Naive B cell (primary cell): Measurements from ENCODE around the gene TMOD1. TPM values are rescaled to one million over a fixed set of nuclear protein-coding genes. Genes with fewer than 3 reads are reported as not detected.

Experiments
- ATAC-seq, 2 donors: fragments of 150-1000 bp; cut with Tn5 transposase; 2 replicates each; pipeline ENCODE4 v1.10.0; 2021; ENCODE audit warnings: low read depth in 2 of 2, mild to moderate bottlenecking in 2 of 2, moderate library complexity in 2 of 2
- DNase-seq: peaks from one replicate; pipeline ENCODE4 v3.0.0; 2022
- H3K27ac Mint-ChIP-seq, 6 donors: one replicate each; pipeline ENCODE4 v1.8.0; 2020 to 2022; ENCODE audit warnings: mild to moderate bottlenecking in 6 of 6, mixed read lengths in 6 of 6, moderate library complexity in 5 of 6, inconsistent platforms in 2 of 6
- H3K27me3 Mint-ChIP-seq, 3 donors: one replicate each; pipeline ENCODE4 v1.8.0; 2021 to 2022; ENCODE audit warnings: mixed read lengths in 3 of 3, mild to moderate bottlenecking in 1 of 3
- H3K36me3 Mint-ChIP-seq, 2 donors: one replicate each; pipeline ENCODE4 v1.8.0; 2020 to 2022; ENCODE audit warnings: mixed read lengths in 2 of 2, inconsistent platforms in 1 of 2, mild to moderate bottlenecking in 1 of 2
- H3K4me1 Mint-ChIP-seq, 3 donors: one replicate each; pipeline ENCODE4 v1.8.0; 2020 to 2022; ENCODE audit warnings: mixed read lengths in 3 of 3, inconsistent platforms in 1 of 3, mild to moderate bottlenecking in 1 of 3, moderate library complexity in 1 of 3
- H3K4me3 Mint-ChIP-seq, 8 donors: one replicate each; pipeline ENCODE4 v1.8.0; 2020 to 2022; ENCODE audit warnings: mild to moderate bottlenecking in 8 of 8, mixed read lengths in 8 of 8, moderate library complexity in 8 of 8, inconsistent platforms in 2 of 8
- H3K9me3 Mint-ChIP-seq, 7 donors: one replicate each; pipeline ENCODE4 v1.8.0; 2020 to 2022; ENCODE audit warnings: mixed read lengths in 7 of 7, mild to moderate bottlenecking in 5 of 7, inconsistent platforms in 2 of 7, moderate library complexity in 1 of 7
- polyA plus RNA-seq, 6 donors: library from polyadenylated mRNA; unstranded; fragments of 300-500 nt; fragmentation: Illumina TruSeq; gene quantifications; one replicate each; pipeline ENCODE4 v1.2.3, GENCODE V29; 2021; ENCODE audit warnings: low read depth in 6 of 6

The TMOD1 gene
- polyA plus RNA-seq, 6 donors from 2014 or later, result 2.0 to 7.8 (median 3.9) TPM

GRCh38 chr9:97638666-97639065 is 137.2 kb downstream of the TMOD1 start:
- ATAC-seq (no peak), DNase-seq (no peak)
- H3K27ac Mint-ChIP-seq, result peak overlapping the region in 1 of 6 donors; percentile 16
- H3K36me3 Mint-ChIP-seq, result peaks cover 3 to 5% of the 10 kb centered on the region in 2 donors
- H3K4me1 Mint-ChIP-seq, result peaks cover 36 to 51% (median 45%) of the 10 kb centered on the region in 3 donors
- H3K27me3 Mint-ChIP-seq, result no peaks in the 10 kb centered on the region
- H3K4me3 Mint-ChIP-seq, result no peak overlapping the region
- H3K9me3 Mint-ChIP-seq, result no peaks in the 10 kb centered on the region

GRCh38 chr9:97640325-97640724 is 138.9 kb downstream of the TMOD1 start:
- no peaks in the 10 kb centered on the region for H3K27me3 Mint-ChIP-seq
- H3K36me3 Mint-ChIP-seq, result peaks cover 5 to 8% of the 10 kb centered on the region in 2 donors
- H3K9me3 Mint-ChIP-seq, result no peaks in the 10 kb centered on the region
- ATAC-seq (no peak), DNase-seq (no peak)
- no peak overlapping the region for H3K27ac Mint-ChIP-seq
- H3K4me3 Mint-ChIP-seq, result no peak overlapping the region
- peaks cover 23 to 41% (median 31%) of the 10 kb centered on the region in 3 donors for H3K4me1 Mint-ChIP-seq

GRCh38 chr9:97645720-97646119 is 144.3 kb downstream of the TMOD1 start:
- Mint-ChIP-seq H3K27me3 (no peaks in the 10 kb centered on the region), H3K4me1 (peaks cover 0 to 6% (median 0%) of the 10 kb centered on the region in 3 donors), H3K9me3 (no peaks in the 10 kb centered on the region), H3K4me3 (no peak overlapping the region), H3K27ac (no peak overlapping the region), H3K36me3 (peaks cover 8 to 15% of the 10 kb centered on the region in 2 donors)
- DNase-seq, result no peak
- no peak for ATAC-seq

- no peak overlapping the region for H3K27ac Mint-ChIP-seq
- H3K27me3 Mint-ChIP-seq, result no peaks in the 10 kb centered on the region
- no peak overlapping the region for H3K4me3 Mint-ChIP-seq
- H3K36me3 Mint-ChIP-seq, result peaks cover 8 to 15% of the 10 kb centered on the region in 2 donors
- DNase-seq, result no peak
- no peak for ATAC-seq
- H3K4me1 Mint-ChIP-seq, result peaks cover 0 to 6% (median 0%) of the 10 kb centered on the region in 3 donors
- H3K9me3 Mint-ChIP-seq, result no peaks in the 10 kb centered on the region
Measured at GRCh38 chr9:97647996-97648395, 146.5 kb downstream of the TMOD1 start.

Other genes starting within 250 kb of the TMOD1 start
- 1 to 10 TPM in 2 of 6 donors, under 1 TPM in 3, not detected in 1; 0.20 to 1.1 (median 0.81) TPM for gene CCDC180, start 194.0 kb upstream of the TMOD1 start, polyA plus RNA-seq
- 10 to 100 TPM in 2 of 6 donors, 1 to 10 TPM in 3, not detected in 1; 4.8 to 14.7 (median 9.5) TPM for gene TDRD7, start 89.6 kb upstream of the TMOD1 start, polyA plus RNA-seq
- gene TSTD2, start 131.7 kb downstream of the TMOD1 start, polyA plus RNA-seq, result 10 to 100 TPM in 1 of 6 donors, 1 to 10 TPM in 5; 4.7 to 10.3 (median 7.2) TPM
- gene NCBP1, start 132.2 kb downstream of the TMOD1 start, polyA plus RNA-seq, result 10 to 100 TPM; 10.5 to 24.6 (median 16.2) TPM
- gene XPA, start 195.7 kb downstream of the TMOD1 start, polyA plus RNA-seq, result 10 to 100 TPM; 26.5 to 38.9 (median 33.4) TPM